ENCODE data around the gene PANK4. TPM values are rescaled to one million over a fixed set of nuclear protein-coding genes. Genes with fewer than 3 reads are reported as not detected.
A peak's percentile ranks its signal among the peaks of the same experiment; 100 is the strongest.

Gene PANK4
- total RNA-seq, 6 experiments from 2014 or later: 9.6 to 18.9 (median 13.4) TPM

GRCh38 chr1:2541619-2542245, 15.3 kb upstream of the PANK4 start:
- Histone ChIP-seq H3K27me3 (no peaks in the 10 kb centered on the region), H3K9me3 (no peaks in the 10 kb centered on the region), H3K36me3 (no peaks in the 10 kb centered on the region), H3K4me3 (no peak overlapping the region), H3K4me1 (peaks cover 0 to 4% (median 0%) of the 10 kb centered on the region in 4 donors), H3K27ac (no peak overlapping the region)
- DNase-seq (no peak), ATAC-seq (no peak)
- TF ChIP-seq POLR2A (IDR thresholded peaks at IDR 0.05): no peak
- TF ChIP-seq, protein P1, sequence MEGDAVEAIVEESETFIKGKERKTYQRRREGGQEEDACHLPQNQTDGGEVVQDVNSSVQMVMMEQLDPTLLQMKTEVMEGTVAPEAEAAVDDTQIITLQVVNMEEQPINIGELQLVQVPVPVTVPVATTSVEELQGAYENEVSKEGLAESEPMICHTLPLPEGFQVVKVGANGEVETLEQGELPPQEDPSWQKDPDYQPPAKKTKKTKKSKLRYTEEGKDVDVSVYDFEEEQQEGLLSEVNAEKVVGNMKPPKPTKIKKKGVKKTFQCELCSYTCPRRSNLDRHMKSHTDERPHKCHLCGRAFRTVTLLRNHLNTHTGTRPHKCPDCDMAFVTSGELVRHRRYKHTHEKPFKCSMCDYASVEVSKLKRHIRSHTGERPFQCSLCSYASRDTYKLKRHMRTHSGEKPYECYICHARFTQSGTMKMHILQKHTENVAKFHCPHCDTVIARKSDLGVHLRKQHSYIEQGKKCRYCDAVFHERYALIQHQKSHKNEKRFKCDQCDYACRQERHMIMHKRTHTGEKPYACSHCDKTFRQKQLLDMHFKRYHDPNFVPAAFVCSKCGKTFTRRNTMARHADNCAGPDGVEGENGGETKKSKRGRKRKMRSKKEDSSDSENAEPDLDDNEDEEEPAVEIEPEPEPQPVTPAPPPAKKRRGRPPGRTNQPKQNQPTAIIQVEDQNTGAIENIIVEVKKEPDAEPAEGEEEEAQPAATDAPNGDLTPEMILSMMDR (IDR thresholded peaks at IDR 0.05): no peak
- intact Hi-C loops (cut with DNase I): no loop called here
- WGBS (ENCODE audit: insufficient coverage, low coverage, low lambda C conversion rate, missing lambda C conversion rate): 33% methylated on average over 3 of the region's 25 CpGs

- TF ChIP-seq, protein P1 (IDR thresholded peaks at IDR 0.05): no peak
- no peak for TF ChIP-seq POLR2A (IDR thresholded peaks at IDR 0.05)
- H3K4me3 ChIP-seq: no peak overlapping the region
- H3K36me3 ChIP-seq: no peaks in the 10 kb centered on the region
- intact Hi-C loops (cut with DNase I): no loop called here
- H3K27ac ChIP-seq: no peak overlapping the region
- ATAC-seq (no peak), DNase-seq (no peak)
- no peaks in the 10 kb centered on the region for H3K4me1 ChIP-seq
- no peaks in the 10 kb centered on the region for H3K27me3 ChIP-seq
- H3K9me3 ChIP-seq: no peaks in the 10 kb centered on the region
- WGBS (ENCODE audit: insufficient coverage, low coverage, low lambda C conversion rate, missing lambda C conversion rate): 42% methylated on average over 5 of the region's 39 CpGs
Observed at GRCh38 chr1:2540816-2541492, 14.6 kb upstream of the PANK4 start.

GRCh38 chr1:2539312-2539907, 13.0 kb upstream of the PANK4 start:
- TF ChIP-seq, protein P1 (IDR thresholded peaks at IDR 0.05): peak in 2 of 4 donors; percentile 8 to 13
- no peak for TF ChIP-seq POLR2A (IDR thresholded peaks at IDR 0.05)
- no peaks in the 10 kb centered on the region for H3K27me3 ChIP-seq

GRCh38 chr1:2538872-2539271, 12.5 kb upstream of the PANK4 start:
- Histone ChIP-seq H3K4me1 (no peaks in the 10 kb centered on the region), H3K4me3 (no peak overlapping the region), H3K36me3 (no peaks in the 10 kb centered on the region), H3K27me3 (no peaks in the 10 kb centered on the region), H3K9me3 (no peaks in the 10 kb centered on the region), H3K27ac (no peak overlapping the region)
- 73% methylated on average over 2 of the region's 8 CpGs for WGBS (ENCODE audit: insufficient coverage, low coverage, low lambda C conversion rate, missing lambda C conversion rate)
- intact Hi-C loops (cut with DNase I): no loop called here
- no peak for TF ChIP-seq POLR2A (IDR thresholded peaks at IDR 0.05)
- TF ChIP-seq, protein P1 (IDR thresholded peaks at IDR 0.05): no peak
- DNase-seq: no peak
- no peak for ATAC-seq

More at GRCh38 chr1:2539312-2539907, 13.0 kb upstream of the PANK4 start:
- 86% methylated on average over 5 of the region's 12 CpGs for WGBS (ENCODE audit: insufficient coverage, low coverage, low lambda C conversion rate, missing lambda C conversion rate)
- H3K4me3 ChIP-seq: no peak overlapping the region
- H3K4me1 ChIP-seq: no peaks in the 10 kb centered on the region
- no peak overlapping the region for H3K27ac ChIP-seq
- DNase-seq (no peak), ATAC-seq (peak in 2 of 4 donors; percentile 7 to 14)
- no peaks in the 10 kb centered on the region for H3K36me3 ChIP-seq
- H3K9me3 ChIP-seq: no peaks in the 10 kb centered on the region
- intact Hi-C loops (cut with DNase I): no loop called here
